Body of pancreas (tissue), 4 donors: ENCODE measurements around the gene PA2G4.

ENCODE experiments used
- CTCF ChIP-seq, 7 experiments: fragments of 450-650 bp in 4 of 7; fragments of 200-600 bp in 3 of 7; sonication (generic) in 3 of 7; IDR thresholded peaks; one replicate each; pipeline ENCODE4 v1.5.1; 2016 to 2019; ENCODE audit warnings: antibody characterized with exemption in 7 of 7
- POLR2A ChIP-seq, 3 donors: fragments of 450-650 bp; IDR thresholded peaks; one replicate each; pipeline ENCODE4 v1.6.1; 2016; ENCODE audit warnings: antibody characterized with exemption in 3 of 3, mild to moderate bottlenecking in 2 of 3

DNA sequence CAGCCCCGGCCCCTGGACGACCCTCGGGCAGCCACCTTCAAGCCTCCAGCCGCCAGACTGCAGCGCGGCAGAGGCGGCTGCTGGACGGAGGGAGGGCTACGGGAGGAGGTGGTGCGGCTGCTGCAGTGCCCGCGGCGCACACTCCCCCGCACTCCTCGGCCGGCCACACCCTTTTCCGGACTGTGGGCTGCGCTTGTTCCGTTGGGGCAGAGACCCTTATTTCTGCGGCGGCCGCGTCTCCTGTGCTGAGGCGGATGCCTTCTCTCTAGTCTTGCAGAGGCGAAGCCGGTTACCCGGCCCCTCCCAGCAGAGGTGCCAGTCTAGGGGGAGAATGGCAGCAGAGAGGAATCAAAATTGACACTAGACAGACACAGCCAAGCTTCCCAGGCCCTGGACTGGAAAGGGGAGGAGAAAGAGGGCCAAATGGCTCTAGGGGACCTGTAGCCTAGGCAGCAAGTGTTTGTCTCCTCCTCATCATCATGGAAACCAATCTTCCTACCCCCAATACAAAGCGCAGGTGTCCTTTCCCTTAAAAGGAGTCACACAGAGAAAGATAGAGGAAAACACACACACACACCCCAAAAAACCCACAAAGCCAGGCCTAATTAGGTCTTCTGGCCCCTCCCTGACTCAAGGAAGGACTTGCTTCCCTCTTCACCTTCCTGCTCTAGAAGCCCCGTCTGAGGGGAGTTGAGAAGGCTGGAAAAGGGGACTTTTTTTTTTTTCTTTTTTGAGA lies 25.0 kb downstream of the PA2G4 start:
- TF ChIP-seq CTCF (IDR thresholded peaks at IDR 0.05): no peak
- peak in 2 of 3 donors; percentile 32 to 52 for TF ChIP-seq POLR2A (IDR thresholded peaks at IDR 0.05)
